HG02852 (cell line): ENCODE measurements around the gene STEAP3.
A peak's percentile ranks its signal among the peaks of the same experiment; 100 is the strongest.
"Not testable (repeated sequence)": the region's sequence is repeated elsewhere in the genome, so short reads cannot be mapped to it uniquely, and the experiment has no call there.

ENCODE experiments used
- ATAC-seq: cut with Tn5 transposase; IDR thresholded peaks from one replicate; pipeline ENCODE4 v1.9.1; 2021; ENCODE audit warnings: mild to moderate bottlenecking, moderate library complexity; ENCODE audit not compliant: unreplicated experiment

STEAP3 gene

GRCh38 chr2:119260646-119261492, 37.2 kb downstream of the STEAP3 start:
- ATAC-seq, result no peak

- ATAC-seq, result no peak
Observed at GRCh38 chr2:119261493-119262225, 38.0 kb downstream of the STEAP3 start.

- no peak for ATAC-seq
Observed at GRCh38 chr2:119263025-119263424, 39.4 kb downstream of the STEAP3 start.

- no peak for ATAC-seq
Observed at GRCh38 chr2:119263656-119264055, 40.0 kb downstream of the STEAP3 start.

- peak; percentile 98 for ATAC-seq
Observed at GRCh38 chr2:119264781-119265692, 41.4 kb downstream of the STEAP3 start.

GRCh38 chr2:119265693-119266066, 42.0 kb downstream of the STEAP3 start:
- ATAC-seq, result no peak

- ATAC-seq, result no peak
Observed at GRCh38 chr2:119266091-119266589, 42.5 kb downstream of the STEAP3 start.

GRCh38 chr2:119267604-119268003, 44.0 kb downstream of the STEAP3 start:
- ATAC-seq, result no peak

GRCh38 chr2:119276864-119277263, 53.2 kb downstream of the STEAP3 start:
- ATAC-seq, result no peak

- not testable (repeated sequence) for ATAC-seq
Observed at GRCh38 chr2:119278385-119278784, 54.8 kb downstream of the STEAP3 start.

GRCh38 chr2:119278946-119279345, 55.3 kb downstream of the STEAP3 start:
- ATAC-seq, result no peak

- no peak for ATAC-seq
Observed at GRCh38 chr2:119279666-119280065, 56.0 kb downstream of the STEAP3 start.

GRCh38 chr2:119280680-119281079, 57.0 kb downstream of the STEAP3 start:
- no peak for ATAC-seq

GRCh38 chr2:119282146-119282995, 58.7 kb downstream of the STEAP3 start:
- no peak for ATAC-seq

- no peak for ATAC-seq
Observed at GRCh38 chr2:119282996-119283511, 59.4 kb downstream of the STEAP3 start.

GRCh38 chr2:119283873-119284331, 60.3 kb downstream of the STEAP3 start:
- no peak for ATAC-seq

GRCh38 chr2:119286661-119287060, 63.0 kb downstream of the STEAP3 start:
- no peak for ATAC-seq

GRCh38 chr2:119288576-119288975, 64.9 kb downstream of the STEAP3 start:
- ATAC-seq, result no peak

- no peak for ATAC-seq
Observed at GRCh38 chr2:119289093-119289492, 65.5 kb downstream of the STEAP3 start.

- ATAC-seq, result no peak
Observed at GRCh38 chr2:119289642-119290041, 66.0 kb downstream of the STEAP3 start.
